Stimulated activated CD4-positive, alpha-beta T cell treated with anti-CD3 and anti-CD28 coated beads, Interleukin-15, amount 100 ng/mL, for 48 hours (primary cell): Measurements from ENCODE around the gene EIF4E3.

ENCODE experiments used
- DNase-seq, 2 donors: peaks; one replicate each; pipeline ENCODE4 v3.0.0-alpha.2; 2020; ENCODE audit warnings: low read depth in 2 of 2

EIF4E3 gene

DNA sequence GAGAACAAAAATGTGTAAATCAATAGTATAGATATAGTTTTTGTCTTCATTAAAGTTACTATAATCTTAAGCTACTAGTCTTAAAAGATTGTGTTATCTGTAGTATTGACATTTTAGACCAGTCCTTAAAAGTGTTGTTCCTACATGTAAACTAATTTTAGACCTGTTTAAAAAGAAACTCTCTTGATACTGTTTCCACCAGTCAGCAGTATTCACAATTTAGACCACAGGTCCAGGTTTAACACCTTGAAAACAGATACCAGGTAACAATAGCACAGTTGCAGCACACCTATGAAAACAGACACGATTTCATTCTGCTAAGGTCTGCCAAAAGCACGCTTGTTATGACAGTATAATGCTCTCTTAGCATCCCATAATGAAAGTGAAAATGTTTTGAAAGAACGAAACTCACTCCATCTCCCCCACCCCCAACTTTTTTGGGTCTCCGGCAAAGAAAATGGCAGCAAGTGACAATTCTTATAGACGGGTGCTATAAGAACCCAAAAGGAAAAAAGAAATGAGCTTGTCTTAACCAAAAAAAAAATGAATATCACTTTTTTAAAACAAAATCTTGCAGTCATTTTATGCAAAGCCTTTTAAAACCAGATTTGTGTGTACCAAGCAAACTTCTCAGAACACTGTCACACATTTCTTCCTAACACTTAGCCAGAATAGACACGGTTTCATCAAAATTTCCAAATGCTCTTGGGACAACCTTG lies 1.6 kb downstream of the EIF4E3 start:
- peak; percentile 18 to 41 for DNase-seq

GRCh38 chr3:71722693-71723092 lies 2.5 kb downstream of the EIF4E3 start:
- no peak for DNase-seq

- DNase-seq: no peak
Measured at GRCh38 chr3:71721651-71722157, 3.5 kb downstream of the EIF4E3 start.

DNA sequence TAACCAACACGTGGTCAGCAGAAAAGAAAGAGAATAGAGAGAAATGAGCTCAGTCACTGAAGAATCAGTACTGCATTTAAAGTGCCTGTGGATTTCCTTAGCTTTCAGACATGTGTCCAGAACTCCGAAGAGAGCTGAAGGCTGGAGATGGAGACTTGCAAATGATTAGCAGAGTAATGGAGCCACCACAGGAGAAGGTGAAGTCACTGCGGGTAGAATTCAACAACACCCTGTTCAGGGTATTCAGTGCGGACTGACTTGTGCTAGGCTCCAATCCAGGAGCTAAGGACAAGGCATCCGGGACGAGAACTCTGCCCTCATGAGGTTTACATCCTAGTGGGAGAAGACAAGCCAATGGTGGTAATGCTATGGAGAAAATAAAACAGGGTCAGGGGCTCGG lies 4.2 kb downstream of the EIF4E3 start:
- DNase-seq: no peak

- DNase-seq: no peak
Measured at GRCh38 chr3:71718072-71718471, 7.1 kb downstream of the EIF4E3 start.

DNA sequence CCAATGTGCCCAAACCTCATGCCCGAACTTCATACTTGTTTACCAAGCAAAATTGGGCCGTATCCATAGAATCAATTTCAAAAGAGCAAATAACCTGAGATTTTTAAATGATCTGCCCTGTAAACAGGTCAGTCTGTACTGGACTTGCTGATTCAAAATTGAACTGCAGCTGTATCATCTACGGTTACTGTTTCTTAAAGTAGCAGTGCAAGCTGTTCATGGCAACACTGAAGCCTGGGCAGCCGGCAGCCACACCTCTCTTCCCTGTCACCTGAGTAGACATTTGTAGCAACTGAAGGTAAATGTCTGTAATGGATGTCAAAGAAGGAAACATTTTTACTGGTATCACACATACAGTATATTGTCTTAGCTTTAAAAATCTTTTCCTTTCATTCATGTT lies 10.6 kb downstream of the EIF4E3 start:
- no peak for DNase-seq

DNA sequence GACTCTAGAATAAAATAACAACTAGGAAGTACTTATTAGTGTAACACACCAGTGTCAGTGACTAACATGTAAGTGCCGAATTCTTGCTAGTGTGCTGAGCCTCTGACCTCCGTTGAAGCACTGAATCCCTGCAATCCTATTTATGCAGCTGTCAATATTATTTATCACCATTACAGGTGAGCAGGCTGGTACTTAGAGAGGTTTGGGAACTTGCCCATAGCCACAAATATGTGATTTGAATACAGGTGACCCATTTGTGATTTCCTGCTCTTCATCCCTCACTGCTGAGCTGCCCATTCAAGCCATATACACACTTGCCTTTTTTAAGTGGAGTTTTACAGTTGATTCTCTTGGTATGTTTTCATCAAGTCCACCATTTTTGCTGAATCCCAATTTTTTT lies 12.2 kb downstream of the EIF4E3 start:
- no peak for DNase-seq

GRCh38 chr3:71710906-71711494 lies 14.2 kb downstream of the EIF4E3 start:
- no peak for DNase-seq

DNA sequence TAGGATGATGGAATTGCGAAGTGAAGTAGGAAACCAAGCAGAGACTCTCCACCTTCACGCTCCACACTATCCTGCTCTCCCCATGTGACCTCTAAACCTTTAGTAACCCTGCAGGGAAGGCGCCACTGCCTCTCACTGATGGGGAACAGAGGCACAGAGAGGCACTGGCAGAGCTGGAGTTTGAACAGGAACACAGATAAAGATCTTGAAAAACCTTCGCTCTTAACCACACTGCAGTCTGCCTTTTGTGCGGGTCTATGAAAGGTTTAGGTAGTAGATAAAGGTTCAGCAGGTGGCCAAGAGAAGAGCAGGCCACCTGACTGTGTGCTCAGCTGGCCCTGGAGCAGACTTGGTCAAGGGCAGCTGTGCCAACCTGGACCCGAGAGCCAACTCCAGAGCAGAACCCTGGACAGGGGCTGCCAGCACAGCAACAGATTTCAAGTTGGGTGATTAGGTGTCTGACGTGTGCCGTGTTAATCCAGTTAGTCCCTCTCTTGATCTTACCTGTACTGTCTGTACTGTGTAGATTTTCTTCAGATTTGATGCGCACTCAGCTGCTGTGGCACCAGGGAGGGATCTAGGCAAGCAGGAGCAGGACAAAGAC lies 15.2 kb downstream of the EIF4E3 start:
- DNase-seq: no peak

DNA sequence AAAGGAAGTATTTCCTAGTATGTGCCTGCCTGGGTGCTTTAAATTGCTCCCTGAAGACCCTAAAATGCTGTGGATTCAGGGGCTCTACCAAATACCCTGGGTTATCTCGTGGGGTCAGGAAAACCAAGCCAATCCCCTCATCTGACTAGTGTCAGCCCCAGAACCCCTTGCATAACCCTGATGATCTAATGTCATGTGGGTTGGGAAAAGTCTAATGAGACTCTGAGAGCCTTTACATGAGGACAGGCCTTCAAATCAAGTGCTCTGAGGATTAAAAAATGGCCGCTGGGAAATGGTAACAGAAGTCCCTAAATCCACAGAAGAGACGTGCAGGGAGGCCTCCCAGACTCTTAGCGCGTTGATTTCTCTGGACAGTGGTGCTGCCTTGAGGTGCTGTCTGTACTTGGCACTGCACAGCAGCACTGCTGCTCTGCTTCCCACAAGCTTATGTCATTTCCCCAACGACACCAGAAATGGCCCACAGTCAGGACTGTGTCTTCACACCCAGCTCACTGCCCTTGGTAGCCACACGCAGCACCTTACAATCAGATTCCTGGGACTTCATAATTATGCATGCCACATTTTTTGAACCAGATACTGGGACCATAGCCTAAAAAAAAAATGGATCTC lies 16.6 kb downstream of the EIF4E3 start:
- DNase-seq: no peak

DNA sequence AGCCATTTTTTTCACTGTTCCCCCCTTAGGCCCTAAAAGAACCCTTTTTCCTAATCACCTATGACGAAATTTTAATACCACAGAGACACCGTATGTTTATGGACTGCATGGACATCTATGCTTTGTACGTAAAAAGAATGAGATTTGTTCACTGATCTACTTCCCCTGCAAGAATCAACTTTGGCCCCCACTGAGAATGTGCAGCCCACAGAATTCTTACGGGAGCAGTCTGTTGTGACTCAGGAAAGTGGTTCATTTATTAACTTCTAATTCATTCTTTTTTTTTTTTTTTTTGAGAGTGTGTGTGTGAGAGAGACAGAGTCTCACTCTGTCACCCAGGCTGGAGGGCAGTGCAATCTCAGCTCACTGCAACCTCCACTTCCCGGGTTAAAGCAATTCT lies 17.6 kb downstream of the EIF4E3 start:
- DNase-seq: no peak

DNA sequence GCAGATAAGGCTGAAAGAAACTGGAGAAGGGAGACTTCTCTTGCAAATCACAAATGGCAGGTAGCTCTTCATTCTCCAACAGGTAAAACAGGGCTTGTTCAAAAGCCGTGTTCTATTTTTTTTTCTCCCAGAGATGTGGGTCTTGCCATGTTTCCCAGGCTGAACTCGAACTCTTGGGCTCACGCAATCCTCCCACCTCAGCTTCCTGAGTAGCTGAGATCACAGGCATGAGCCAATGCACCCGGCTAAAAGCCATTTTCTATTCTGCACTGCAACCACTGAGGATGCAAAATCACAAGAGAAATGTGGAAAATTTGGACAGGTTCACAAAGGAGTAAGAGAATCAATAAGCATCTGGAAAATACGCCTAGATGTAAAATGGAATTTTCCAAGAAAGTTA lies 19.5 kb downstream of the EIF4E3 start:
- no peak for DNase-seq

- no peak for DNase-seq
Measured at GRCh38 chr3:71704915-71705314, 20.3 kb downstream of the EIF4E3 start.

- DNase-seq: no peak
Measured at GRCh38 chr3:71703797-71704196, 21.4 kb downstream of the EIF4E3 start.

DNA sequence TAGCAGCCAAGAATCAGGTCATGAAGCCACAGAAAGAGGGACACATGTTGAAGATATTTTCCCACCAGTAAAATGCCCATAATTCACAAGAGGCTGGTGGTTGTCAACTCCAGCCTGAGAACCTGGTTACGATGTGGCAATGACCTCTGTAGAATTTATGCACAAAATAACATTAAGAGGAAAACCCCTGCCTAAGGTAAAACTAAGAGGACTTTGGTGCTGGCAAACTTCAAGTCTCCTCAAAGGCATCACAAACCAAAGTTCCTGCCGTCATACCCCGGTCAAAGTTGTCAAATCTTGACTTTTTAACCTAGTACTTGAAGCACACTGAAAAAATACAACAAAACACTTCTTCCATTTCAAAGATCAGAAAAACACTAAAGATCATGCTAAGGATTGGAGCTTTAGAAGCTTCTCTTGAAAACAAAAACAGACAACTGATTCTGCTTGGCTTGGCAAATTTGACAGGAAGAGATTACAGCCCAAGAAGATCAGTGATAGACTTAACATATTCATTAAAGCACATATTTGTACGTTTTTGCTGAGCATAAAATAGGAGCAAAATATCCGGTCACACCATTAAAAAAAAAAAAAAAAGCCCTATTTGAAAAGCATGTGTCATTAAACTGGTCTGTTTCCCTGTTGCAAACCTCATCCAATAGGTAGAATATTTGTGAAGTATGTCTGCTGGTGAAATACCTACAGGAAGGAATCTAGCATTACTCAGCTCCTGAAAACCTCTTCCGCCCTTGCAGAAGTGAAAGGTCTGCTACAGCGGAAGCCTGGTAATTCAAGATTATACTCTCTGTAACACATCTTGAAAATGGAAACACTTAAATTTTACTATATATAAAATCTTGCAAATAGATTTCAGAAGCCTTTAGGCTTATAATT lies 22.8 kb downstream of the EIF4E3 start:
- DNase-seq: peak in 1 of 2 donors; percentile 9

DNA sequence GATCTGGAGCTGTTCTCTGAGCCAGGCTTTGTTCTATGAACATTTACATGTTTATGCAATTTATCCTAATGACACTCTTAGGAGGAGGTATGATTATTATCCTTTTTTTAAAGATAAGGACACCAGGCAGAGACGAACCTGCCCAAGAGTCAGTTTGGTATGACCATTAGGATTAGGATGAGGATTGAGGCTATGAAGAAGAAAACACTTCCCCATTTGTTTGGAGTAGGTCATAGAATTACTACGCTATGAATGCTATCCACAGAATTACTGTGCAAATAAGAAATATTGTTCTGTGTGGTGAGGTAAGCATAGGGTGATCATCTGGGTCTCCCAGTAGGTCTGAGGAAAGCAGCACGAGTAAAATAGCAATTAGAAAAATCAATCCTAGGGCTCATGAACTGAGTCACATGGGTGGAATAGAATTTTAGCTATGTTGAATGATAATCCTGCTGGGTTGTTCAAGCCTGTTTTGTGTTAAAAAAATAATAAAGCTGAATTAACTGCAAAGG lies 23.9 kb downstream of the EIF4E3 start:
- no peak for DNase-seq

DNA sequence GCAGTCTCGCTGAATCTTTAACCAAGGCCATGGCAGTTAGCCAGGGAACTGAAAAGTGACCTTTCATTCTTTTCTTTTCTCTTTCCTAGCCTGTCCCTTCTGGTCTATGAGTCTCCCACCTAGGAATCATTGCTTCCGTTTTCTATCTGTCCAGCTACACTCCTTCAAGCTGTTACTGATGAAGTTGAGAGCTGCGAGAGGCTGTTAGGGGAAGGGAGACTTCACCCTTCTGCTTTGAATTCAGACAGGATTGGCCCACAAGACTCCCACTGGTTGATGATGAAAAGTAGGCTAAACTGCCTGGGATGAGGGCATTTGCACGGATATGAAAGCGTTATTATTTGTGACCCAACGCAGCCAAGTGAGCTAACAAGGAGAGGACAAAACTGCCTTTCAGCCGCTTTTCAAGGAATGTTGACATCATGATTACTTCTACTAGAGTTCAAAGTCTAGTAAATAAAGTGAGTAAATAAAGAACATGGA lies 30.2 kb downstream of the EIF4E3 start:
- no peak for DNase-seq

DNA sequence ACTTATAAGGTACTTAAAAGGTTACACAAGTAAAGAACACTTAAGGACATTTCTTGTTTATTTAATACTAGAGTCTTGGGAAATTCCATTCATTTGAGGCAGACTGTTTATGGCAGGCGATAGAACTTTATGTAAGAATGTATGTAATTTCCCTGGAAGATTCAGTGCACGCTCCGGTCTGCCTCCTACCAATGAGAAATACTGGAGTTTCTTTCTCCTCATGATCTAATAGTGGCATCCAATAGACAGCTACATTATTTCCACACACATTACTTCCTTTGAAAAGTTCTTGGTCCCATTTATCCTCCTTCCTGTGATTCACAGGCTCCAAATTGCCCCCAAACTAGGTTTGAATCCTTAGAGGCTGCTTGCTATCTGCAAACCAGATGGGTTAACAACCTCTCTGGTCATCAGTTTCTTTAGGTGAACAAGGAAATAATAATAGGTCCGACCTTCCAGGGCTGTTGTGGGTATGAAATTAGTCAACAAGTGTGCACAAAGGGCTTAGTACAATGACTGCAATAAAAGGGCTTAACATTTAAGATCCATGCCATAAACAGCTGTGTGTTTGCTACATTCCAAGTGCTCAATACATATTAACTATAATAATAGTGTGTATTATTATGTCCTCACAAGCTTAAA lies 30.7 kb downstream of the EIF4E3 start:
- DNase-seq: no peak

DNA sequence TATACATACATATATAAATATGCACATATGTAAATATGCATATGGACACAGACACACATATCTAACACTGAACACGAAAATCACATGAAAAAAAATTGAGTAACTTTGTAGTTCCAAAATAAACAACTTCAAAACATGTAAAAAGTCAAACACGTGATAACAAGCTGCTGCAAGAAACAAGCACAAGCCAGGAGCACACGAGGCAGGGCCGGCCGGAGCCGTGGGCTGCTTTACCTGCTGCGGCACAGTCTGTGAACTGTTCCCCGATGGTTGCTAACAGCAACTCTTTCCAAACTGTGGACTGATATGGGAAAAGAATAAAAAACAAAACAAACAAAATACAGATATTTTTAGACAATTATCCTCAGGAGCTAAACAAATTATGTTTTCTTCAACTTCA lies 31.6 kb downstream of the EIF4E3 start:
- no peak for DNase-seq

DNA sequence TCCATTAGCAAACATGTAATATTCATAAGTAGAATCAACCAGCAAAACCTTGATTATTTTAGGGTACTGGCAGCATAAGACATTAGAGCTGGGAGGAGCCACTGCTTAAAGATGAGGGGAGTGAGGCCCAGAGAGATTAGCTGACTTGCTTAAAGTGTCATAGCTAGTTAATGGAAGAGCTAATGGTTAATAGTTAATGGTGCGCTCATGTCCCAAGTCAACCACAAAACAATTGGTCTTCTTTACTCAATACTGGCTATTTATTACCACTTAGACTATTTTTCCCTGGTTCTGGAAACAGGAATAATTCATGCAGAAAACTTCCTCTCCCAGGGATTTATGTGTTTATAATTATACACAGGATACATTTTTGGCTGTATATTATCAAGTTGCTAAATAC lies 33.1 kb downstream of the EIF4E3 start:
- DNase-seq: no peak

DNA sequence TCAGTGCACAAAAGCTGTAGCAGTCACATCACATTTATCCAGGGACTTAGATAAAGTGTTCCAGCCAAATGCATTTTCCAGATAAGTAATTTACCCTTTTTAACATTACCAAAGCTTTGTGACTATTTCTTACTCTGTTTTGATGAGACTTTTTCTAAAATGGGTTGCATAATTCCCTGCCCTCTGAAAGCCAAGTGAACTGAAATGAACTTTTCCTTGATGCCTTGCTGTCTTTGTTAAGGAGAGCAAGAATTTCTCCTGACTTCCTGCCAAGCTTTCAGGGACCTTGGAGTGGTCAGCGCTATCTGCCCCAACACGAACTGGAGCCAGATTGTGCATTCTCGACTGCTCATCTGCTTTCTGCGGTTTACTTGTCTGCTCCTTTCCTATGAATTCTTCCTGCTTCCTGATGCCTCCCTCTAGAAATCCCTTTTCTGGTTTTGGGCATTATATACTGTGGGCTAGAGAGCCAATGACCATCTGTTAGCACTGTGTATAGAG lies 34.8 kb downstream of the EIF4E3 start:
- no peak for DNase-seq
